M059J (cell line): ENCODE results near the gene FLRT1. TPM values are rescaled to one million over a fixed set of nuclear protein-coding genes. Genes with fewer than 3 reads are reported as not detected.

Source experiments
- DNase-seq: peaks from one replicate; pipeline ENCODE4 v3.0.0-alpha.2; 2012; ENCODE audit warnings: low read depth
- total RNA-seq: library from RNA; depleted of rRNA; stranded (reverse); fragments of >200 nt; shearing (Covaris generic); gene quantifications from 2 replicates; pipeline ENCODE4 v1.2.3, GENCODE V29; 2014

Gene FLRT1
- total RNA-seq, 1 experiment from 2014 or later = 0.15 TPM

DNA sequence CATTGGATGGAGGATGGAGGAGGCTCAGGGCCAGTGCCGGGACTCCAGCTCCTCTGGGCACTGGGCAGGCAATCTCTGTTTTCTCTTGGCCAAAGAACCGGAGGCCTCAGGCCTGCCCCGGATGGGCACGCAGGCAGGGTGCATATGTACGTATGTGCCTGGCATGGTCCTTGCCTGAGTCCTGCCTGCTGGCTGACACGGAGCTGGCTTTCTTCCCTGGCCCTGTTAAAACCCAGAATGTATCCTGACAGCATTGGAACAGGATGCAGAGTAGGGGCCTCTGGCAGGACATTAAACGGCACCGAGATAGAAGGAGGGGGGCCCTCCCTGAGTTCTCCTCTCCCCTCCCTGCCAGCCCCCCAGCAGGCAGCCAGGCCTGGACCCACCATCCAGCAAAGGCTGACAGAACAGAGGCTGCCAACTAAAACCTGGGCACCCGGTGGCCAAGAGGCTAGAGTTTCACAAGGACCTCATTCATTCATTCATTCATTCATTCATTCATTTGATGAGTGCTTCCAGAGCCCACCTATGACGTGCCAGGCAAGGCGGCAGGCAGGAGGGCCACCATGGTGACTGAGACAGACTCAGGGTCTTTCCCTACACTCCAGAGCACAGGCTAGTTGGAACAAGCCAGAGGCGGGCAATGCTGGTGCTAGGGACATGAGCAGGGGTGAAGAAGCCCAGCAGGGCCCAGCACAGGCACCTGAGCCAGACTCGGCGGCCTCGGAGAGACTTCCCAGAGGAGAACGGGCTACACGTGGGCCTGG, 28.8 kb downstream of the FLRT1 start:
- DNase-seq = no peak

DNA sequence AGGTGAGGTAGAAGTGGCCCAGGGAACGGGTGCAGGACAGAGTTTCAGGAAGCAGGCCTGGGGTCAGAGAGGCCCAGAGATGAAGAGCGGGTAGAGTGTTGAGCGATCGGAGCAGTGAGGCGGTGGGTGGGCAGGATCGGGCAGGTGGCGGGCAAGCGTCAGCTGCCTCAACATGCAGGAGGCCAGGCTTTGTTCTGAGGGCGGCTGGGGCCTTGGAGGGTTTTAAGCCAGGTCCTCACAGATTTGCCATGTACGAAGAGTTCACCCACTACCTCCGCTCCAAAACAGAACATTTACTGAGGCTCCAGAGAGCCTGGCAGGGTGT, 29.4 kb downstream of the FLRT1 start:
- no peak for DNase-seq

DNA sequence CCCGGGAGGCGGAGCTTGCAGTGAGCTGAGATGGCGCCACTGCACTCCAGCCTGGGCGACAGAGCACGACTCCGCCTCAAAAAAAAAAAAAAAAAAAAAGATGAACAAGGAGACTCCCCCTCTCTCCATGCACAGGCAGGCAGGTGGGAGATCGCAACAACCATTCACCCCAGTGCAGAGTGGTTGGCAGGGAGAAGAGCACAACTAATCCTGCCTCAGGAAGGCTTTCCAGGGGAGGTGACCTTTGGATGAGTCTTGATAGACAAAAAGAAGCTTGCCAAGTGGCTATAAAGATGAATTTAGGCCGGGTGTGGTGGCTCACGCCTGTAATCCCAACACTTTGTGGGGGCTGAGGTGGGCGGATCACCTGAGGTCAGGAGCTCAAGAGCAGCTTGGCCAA, 30.0 kb downstream of the FLRT1 start:
- no peak for DNase-seq

DNA sequence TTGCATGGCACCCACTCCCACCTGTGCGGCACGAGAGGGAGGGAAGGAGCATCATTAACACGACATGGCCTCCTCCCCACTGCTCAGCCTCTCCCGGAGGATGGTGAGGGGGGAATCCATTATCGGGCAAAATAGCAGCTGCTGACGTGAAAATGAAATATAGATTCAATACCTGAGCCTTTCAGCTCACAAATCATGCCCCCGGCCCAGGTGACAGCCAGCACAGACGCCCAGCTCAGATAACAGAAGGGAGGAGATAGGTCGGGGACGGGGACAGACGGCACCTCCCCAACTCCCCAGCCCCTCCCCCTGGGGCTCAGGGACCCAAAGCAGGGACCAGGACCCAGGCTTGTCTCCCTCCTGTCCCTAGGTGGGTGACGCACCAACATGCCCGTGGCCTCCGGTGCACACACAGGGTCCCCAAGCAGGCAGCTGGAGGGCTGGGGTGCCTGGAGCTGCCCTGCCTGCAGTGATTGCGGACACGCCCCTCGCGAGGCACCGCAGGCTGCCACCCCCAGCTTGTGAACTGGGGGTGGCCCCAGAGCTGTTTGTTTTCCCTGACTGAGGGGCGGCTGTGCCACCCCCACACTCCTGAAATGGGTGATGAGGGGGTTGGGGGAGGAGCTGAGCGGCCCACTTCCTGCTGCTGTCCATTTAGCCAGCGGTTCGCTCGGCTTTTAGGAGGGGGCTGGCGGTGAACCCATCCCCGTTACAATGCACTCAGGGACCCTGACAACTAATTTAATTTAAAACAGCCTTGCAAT, 31.7 kb downstream of the FLRT1 start:
- no peak for DNase-seq

DNA sequence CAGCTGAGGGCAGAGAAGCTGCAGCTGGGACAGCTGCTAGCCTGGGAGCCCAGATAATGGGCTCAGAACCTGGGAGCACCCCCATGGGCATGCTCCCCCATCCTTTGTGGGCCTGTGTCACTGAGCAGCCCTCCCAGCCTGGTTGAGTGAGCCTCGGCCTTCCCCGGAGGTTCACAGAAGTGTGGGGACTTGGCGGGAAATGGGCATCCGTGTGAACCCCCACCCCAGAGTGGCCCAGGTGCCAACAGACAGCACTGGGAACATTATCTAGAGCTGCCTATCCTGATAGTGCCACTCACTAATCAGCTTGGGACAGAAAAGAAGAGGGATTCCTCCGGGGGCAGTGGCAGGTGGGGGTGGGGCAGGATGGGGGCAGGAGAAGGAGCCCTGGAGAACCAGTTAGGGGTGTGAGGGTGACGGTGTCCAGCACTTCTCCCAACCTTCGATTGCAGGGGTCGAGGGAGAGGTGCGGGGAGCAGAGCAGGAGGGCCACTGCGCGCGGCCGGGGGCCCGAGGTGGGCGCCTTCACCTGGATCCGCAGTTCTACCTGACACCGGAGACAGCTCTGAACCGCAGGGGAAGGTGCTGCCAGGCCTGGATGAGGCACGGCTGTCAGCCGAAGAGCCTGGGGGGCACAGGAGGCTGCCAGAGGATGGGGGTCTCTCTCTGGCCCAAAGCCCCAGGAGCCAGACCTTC, 33.1 kb downstream of the FLRT1 start:
- DNase-seq = no peak

DNA sequence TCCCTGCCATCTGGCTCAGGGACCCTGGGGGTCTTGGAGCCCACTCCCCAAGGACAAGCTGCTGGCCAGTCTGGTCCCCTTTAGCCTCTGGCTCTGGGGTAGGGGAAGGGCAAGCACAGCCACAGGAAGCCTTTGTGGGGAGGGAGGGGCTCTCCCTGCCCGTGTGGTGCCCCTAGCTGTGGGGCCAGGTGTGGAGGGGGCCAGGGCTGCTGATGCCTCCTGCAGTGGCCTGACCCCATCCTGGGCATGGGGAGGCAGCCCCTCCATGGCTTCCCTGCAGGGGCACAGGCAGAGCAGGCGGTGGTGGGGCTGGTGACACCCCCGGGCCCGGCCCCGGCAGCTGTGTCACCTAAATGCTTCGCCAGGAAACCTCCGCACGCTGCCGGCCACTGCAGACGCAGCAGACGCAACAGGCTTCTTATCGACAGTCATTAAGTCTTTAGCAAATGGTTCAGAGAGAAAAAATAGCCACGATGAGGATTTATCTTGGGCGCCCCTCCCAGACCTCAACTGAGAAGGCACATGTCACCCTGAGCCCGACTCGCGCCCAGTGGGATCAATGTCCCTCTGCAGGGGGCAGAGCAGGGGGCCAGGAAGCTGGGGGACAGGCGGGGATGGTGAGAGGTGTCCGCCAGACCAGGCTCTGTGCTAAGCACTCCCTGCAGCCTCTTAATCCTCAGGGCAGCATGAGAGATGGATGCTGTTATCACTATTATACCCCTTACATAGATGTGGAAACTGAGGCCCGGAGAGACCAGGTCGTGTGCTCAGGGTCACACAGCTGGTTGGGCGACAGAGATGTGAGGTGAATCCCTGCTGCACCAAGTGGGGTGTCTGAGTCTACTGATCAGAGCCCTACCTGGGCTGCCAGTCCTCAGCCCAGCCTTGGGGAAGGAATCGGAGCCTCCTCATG, 33.9 kb downstream of the FLRT1 start:
- no peak for DNase-seq

DNA sequence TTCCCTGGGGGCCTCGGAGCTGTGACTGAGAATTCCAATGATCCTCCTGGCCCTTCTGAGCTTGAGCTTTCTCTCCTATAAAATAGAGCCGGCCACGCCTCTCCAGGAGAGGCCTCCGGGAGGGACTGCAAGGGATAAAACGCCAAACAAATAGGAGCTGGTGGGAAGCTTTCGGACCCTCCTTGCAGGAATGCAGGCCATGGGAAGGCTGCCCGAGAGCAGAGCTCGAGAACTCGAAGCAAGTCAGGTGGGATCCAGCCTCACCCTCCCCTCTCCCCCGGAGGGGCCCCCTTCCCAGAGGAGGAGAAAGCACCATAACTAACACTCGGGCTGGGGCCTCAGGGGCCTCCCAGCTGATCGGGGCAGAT, 34.6 kb downstream of the FLRT1 start:
- DNase-seq = no peak

DNA sequence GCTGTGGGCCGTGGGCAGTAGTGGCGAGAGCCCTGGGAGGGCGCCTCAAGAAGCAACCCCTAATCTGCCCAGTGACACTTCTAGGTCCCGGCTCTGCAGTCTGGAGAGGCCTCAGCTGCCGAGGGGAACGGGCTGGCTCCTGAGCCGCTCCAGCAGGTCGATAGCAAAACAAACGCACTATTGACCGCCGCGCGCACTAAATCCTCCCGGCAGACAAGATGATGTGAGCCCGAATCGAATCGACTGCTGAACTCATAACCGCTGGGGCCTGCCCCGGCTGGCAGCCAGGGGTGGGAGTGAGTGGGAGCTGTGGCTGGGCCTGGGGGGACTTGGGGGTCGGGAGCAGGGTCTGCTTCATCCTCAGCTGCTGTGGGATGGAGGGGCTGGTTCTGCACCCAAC, 36.1 kb downstream of the FLRT1 start:
- no peak for DNase-seq

DNA sequence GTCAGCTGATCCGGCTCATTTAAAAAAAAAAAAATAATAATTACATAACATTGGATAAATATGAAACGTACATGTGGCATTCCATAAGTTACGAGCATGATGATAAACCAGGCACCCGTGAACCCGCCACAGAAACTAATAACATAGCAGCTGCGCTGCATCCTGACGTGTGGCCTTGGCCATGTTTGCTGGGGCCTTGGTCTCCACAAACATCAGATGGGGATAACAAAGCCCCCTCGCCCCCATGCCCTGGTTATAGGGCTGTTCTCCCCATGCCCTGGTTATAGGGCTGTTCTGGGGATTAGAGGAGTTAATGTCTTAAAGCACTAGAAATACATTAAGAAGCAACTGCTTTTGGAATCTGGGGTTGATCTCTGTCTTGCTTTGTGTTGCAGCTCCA, 36.7 kb downstream of the FLRT1 start:
- no peak for DNase-seq

DNA sequence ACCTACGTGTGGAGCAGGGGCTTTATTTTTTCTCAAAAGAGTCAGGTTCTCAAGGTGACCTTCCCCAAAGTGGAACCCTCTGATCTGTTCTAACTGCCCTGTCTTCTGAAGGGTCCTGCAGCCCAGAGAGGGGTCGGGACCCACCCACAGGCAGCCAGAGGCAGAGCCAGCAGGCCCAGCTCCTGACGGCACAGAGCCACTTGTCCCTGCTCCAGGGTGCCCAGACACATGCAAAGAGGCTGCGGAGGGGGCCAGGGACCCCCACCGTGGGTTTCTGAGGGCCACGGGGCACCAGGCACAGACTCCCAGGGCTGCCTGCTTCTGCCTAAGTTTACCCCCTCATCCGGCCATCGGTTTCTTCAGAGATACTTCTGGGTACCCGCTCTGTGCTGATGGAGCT, 37.1 kb downstream of the FLRT1 start:
- DNase-seq = no peak

DNA sequence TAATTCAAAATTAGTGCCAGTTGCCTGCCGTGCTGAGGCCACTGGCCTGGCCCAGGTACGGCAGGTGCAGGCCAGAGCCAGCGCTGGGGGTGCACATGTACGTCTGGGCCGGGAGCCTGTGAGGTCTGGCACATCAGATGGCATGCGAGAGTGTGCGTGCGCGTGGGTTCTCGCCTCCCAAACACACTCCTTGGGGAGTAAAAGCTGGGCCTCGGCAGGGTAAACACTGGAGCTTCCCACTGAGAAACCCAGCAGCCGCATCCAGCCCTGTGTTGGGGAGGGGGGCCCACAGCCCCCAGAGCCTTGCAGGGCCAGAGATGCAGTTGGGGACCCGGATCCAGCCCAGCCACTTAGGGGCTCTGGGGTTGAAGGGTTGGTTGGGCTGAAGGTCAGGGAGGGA, 37.8 kb downstream of the FLRT1 start:
- DNase-seq = no peak

DNA sequence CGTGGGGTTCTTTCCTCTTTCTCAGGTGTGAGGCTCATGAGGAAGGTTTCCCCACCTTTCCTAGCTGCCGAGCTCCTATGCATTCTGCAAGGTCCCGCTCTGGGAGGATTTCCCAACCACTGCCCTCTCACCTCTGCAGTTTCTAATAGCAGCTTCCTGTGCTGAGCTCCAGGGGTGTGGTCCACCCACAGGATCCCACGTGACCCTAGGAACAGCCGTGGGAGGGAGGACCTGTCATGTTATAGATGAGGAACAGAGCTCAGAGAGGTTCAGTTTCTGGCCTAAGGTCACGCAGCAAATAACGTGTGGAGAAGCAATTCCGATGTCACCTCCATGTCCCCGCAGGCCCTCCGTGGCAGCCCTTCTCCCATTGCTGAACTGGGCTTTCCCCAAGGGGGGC, 38.5 kb downstream of the FLRT1 start:
- no peak for DNase-seq

DNA sequence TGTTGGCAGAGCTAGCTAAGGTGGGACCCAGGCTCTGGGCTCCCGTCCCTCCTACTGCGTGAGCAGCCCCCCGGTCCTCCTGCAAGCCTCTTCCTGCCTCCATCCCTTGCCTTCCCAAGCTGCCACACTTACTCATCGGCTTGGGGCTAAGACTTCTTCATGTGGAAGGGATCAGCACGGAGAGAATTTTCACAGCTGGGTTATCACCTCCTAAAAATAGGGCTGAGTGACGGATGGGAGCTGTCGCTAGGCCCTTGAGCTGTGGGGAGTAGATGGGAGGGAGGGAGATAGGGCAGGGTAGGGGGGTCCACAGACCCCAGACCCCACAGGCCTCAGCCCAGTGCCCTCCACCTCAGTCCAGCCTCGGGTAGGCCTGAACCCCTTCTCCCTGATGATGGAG, 41.0 kb downstream of the FLRT1 start:
- DNase-seq = no peak

DNA sequence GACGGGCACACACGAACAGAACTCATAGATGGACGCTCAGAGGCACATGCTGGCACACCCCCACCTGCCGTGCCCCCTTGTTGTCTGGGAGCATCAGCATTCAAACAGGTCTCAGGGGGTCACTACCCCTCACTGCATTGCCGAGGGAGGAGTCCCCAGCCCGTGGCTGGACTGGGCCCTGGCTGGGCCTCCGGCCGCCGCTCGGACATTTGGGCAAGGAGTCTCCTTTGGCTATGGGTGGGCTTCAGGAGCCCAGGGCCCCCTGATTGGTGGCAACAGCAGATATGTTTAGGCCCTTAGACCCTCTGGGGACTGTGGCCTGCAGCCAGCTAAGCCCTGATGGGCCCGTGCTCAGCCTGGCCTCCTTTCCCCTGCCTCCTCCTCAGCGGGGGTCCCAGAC, 41.9 kb downstream of the FLRT1 start:
- DNase-seq = no peak

DNA sequence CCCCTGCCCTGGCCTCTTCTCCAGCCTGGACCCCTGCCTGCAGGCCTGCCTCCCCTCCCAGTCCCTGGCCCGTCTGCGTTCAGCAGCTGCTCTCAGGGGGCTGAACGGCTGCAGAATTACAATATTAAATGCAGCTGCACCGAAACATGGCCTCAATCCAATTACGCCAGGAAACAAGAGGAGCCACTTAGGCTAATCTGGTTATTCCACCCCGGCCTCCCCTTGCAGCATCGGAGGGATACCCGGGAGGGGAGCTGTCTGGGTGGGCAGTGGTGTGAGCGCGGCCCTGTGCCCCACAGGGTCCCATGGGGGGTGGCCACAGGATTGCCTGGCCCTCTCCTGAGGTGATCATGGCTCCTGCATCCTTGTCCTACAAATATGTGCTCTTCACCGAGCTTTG, 42.6 kb downstream of the FLRT1 start:
- DNase-seq = no peak

DNA sequence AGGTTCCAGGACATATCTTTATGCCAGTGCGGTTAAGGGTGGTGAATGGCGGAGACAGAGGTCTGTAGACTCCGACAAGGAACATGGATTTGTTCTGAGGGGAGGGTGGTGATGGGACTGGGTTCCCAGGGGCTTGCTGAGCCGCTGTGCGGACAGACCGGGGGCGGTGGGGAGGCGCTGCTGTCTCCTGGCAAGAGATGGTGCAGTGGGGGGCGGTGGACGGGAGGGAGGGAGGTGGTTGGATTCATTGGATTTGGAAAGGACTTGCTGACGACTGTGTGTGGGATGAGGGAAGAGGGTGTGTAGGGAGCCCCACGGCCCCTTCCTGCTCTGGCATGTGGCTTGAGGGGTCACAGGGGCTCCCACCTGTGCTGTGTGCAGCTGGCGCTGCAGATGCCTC, 43.2 kb downstream of the FLRT1 start:
- no peak for DNase-seq

DNA sequence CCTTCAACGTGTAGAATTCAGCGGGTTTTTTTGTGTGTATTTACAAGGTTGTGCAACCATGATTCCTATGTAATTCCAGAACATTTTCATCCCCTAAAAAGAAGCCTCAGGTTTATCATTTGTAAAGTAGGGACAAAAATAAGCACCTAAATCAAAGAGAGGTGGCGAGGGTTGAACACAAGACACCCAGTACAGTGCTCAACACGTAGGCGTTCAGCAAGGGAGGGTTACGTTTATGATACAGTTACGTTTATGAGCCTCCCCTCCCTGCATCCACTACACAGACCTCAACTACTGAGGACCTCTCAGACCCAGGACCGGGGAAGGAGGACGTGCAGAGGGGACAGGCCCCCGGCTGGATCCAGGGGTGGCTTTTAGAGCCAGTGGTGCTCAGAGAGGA, 44.7 kb downstream of the FLRT1 start:
- no peak for DNase-seq

DNA sequence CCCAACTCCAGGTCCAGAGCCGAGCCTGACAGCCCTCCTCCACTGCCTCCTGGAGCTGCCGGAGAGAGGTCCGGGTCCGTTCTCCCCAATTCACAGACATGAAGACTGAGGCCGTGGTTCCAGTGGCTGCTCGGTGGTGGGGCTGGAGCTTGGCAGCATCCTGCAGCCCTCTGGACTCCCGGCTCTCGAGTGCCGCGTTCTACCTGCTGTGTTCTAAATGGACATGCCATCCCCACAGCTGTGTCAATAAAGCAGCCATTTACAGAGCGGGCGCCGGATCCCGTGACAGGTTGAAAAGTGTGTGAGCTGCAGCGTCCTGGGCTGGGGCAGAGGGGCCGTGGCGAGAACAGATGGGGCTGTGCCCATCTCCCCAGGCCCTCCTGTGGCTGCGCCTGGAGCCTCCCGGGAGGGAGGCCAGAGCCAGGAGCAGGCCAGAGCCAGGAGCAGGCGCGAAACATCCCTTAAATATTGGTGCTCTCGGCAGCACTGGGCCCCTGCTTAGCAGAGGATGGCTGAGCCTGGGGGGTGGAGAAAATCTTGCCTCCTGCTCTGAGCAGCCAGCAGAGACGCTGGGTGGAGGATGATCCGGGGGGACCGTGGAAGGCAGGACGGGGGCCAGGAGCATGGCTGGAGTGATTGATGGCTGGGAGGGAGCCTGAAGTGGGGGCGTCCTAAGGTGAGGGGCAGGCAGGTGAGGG, 46.2 kb downstream of the FLRT1 start:
- DNase-seq = no peak

DNA sequence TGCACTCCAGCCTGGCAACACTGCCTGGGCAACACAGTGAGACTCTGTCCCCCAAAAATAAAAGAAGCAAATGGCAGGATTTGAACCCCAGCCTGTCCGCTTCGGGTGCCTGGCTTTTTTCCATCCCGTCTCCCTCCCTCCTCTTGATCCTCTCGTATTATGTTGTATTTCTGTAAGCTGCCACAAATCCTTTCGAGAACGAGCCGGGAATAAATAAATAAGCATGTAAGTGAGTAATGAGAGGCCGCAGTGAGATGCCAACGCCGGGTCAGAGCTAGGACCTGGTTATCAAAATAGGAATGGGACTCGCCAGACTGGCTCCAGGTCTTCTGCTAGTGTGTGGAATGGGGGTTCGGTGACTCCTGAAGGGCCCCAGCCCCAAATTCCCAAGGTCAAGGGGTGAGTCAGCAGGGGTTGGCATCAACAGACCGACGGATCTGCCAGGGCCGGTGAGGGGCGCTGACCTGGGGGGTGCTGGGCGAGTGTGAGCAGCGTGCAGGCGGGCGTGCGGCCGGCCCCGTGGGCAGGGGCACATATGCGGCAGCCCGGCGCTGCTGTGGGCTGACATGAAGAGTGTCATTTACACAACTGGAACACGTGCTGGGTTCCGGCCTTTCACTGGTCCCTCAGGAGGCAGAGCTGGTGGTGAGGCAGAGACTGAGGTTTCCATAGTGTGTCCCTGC, 47.8 kb downstream of the FLRT1 start:
- DNase-seq = no peak

DNA sequence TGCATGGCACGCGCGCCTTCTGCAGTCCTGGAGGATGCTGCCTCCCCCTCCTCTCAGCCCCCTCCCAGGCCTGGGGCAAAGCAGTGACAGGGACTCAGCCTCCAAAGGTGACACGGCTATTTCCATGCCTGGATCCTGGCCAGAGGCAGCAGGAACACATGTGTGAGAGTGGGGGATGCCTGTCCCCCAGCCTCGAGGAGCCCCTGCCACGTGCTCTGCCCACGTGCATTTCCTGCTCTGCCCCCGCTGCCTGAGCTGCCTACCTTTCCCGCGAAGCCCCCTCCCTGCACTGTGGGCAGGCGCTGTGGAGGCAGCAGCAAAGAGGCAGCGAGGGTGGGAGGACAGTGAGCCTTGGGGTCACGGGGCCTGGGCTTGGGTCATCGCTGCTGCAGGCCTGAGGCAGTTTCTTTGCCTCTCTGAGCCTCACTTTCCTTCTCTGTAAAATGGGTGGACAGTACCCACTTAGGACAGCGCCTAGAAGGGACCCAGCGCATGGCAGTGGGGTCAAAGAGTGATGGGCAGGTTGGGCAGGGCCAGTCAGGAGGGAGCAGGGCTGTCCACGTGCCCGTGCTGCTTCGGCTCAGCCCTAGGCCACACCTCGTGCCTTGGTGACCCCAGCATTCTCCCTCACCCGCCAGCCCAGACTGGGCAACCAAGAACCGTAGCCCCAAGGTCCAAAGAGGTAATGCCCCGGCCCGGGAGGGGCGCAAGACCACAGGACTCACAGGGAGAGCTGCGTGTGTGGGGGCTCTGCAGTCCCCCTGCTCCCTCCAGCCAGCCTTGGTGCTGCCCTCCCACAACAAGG, 48.6 kb downstream of the FLRT1 start:
- DNase-seq = no peak
